HG02678 (cell line): Measurements from ENCODE around the gene OSBP.

Source experiments
- ATAC-seq: cut with Tn5 transposase; IDR thresholded peaks from one replicate; pipeline ENCODE4 v1.9.1; 2021; ENCODE audit warnings: mild to moderate bottlenecking, moderate library complexity; ENCODE audit not compliant: unreplicated experiment

OSBP gene

DNA sequence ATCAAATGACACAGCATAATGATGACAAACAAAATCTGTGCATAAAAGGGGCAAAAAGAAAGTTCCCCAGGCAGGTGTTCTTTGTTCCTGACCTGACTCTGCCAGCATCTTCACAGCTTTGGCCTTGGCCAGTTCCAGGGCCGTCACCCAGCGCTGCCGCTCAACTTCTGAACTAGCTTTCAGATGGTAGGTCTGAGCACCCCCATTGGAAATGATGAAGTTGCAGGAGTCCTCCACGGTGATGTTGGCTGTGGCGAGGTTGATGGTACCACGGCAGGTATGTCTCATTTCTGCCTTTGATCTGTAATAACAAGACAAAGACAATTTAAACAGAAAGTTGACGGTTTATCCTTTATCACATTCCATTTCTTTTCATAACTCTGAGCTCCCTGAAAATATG lies 5.3 kb downstream of the OSBP start:
- ATAC-seq, result no peak

DNA sequence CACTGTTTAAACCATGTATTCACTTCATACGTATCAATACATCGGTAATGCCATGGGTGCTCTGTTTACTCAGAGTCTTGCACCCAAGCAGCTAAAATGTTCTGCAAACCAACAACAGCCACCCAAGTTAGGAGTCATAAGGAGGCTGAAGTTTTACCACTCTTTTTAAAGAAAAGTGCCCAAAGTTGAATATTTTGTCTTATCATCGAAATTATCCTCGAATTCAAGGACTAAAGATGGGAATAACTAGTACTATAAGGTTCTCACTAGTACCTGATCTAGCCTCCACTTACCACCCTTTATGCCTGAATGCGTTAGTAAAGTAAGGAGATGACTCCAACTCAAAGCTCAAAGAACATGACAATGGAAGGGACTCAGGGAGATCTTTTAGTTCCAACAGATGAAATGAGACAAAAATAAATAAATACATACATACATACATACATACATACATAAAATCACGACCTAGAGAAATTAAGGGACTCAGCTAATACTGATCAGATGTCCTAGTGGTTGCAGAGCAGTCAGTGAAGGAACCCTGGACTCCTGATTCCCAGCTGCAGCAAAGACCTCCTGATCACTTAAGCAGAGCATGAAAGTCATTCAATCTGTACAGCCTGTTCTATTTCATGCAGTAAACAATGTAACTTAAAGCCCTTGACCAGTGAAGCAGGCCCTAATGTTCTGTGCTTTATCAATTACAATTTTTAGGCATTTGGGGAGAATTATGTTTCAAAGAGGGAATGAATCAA lies 7.7 kb downstream of the OSBP start:
- no peak for ATAC-seq

- no peak for ATAC-seq
Measured at GRCh38 chr11:59602432-59602831, 13.1 kb downstream of the OSBP start.

GRCh38 chr11:59601788-59602187 lies 13.8 kb downstream of the OSBP start:
- ATAC-seq, result no peak

DNA sequence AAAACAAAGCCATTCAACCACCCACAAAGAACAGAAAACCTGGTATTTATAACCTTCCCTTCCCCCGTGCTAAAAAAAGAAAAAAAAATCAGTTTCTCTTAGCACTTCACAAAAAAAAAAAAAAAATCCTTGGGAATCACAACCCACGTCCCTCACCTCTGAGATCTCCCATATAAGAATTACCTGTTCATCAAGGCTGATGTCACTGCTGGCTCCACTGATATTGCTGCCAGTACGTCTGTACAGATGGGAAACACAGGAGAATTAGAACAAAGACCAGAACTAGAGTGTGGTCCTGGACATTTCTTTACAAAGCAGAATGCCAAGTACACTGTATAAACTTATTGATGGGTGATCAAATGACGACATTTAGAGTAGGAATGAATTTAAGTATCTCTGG lies 14.9 kb downstream of the OSBP start:
- no peak for ATAC-seq

- no peak for ATAC-seq
Measured at GRCh38 chr11:59600234-59600633, 15.3 kb downstream of the OSBP start.

GRCh38 chr11:59598961-59599360 lies 16.6 kb downstream of the OSBP start:
- no peak for ATAC-seq

DNA sequence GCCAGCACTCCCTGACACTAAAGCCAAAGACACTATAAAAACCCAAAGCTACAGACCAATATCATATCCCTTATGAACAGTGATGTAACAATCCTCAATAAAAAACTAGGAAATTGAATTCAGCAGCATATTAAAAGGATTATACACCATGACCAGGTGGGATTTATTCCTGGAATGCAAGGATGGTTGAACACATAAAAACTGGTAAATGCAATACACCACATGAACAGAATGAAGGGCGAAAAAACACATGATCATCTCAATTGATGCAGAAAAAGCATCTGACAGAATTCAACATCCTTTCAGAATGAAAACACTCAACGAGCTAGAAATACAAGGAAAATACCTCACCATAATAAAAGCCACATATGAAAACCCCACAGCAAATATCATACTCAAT lies 31.3 kb downstream of the OSBP start:
- ATAC-seq, result no peak

- ATAC-seq, result no peak
Measured at GRCh38 chr11:59582006-59582405, 33.6 kb downstream of the OSBP start.

DNA sequence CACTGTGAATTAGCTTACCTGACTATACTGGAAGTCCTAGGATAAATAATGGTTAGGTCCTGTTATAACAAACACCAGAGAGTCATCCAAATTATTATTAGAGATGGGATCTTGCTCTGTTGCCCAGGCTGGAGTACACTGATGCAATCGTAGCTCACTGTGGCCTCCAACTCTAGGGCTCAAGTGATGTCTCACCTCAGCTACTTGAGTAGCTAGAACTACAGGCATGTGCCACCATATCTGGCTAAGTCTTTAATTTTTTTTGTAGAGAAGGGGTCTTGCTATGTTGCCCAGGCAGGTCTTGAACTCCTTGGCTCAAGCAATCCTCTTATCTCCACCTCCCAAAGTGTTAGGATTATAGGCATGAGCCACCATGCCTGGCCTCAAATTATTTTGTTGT lies 37.2 kb downstream of the OSBP start:
- ATAC-seq, result no peak

- ATAC-seq, result no peak
Measured at GRCh38 chr11:59575505-59575904, 40.1 kb downstream of the OSBP start.

DNA sequence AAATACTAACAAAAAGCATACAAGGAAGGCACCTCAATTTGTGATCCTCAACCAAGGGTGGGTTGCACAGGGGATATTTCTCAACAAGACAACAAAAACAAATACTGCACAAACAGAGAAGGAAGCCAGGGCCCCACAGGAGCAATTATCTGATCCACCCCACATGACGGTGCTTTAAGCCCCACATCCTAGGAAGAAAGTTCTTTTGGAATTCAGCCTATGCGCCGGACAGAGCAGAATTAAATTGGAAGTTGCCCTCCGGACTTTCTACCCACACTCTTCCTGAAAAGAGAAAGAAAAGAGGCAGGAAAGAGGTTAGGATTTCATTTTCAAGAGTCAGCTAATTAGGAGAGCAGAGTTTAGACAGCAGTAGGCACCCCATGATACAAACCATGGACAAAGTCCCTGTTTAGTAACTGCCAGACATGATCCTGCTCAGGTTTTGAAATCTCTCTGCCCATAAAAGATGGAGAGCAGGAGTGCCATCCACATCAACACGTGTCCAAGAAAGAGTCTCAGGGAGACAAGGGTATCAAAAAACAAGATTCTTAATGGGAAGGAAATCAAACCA lies 40.6 kb downstream of the OSBP start:
- ATAC-seq, result no peak

GRCh38 chr11:59574467-59574866 lies 41.1 kb downstream of the OSBP start:
- ATAC-seq, result no peak

GRCh38 chr11:59573216-59573615 lies 42.4 kb downstream of the OSBP start:
- no peak for ATAC-seq

DNA sequence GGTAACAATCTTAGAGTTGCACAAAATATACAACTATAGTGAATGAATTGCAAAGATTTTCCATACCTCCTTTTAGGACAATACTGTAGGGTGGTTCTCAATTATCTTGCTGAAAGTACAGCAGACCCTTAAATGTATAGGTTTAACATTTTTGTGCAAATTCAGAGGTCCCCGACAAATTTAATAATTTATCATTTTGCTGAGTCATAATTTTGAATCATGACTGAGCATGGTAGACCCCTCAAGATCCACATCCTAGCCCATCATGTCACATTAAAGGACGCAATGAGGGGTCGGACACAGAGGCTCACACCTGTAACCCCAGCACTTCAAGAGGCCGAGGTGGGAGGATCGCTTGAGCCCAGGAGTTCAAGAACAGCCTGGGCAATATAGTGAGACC lies 43.5 kb downstream of the OSBP start:
- ATAC-seq, result no peak

DNA sequence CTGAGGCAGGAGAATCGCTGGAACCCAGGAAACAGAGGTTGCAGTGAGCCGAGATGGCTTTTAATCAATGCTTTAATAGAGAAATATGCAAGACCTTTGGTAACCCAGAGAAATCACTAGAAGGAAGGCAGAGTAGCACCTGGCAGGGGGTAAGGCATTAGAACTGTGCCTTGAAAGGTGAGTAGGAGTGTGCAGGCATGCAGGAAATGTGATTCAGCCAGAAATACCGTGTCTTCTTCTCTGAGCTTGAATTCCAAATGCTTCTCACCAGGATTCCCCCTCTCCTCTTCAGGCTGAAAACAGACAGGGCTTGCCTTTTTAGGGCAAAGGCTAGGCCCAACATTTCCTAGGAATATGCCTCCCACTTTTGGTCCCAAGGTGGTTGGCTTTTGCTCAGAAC lies 53.3 kb downstream of the OSBP start:
- no peak for ATAC-seq

- ATAC-seq, result peak; percentile 52
Measured at GRCh38 chr11:59560702-59561473, 54.7 kb downstream of the OSBP start.

- ATAC-seq, result peak; percentile 37
Measured at GRCh38 chr11:59560290-59560701, 55.3 kb downstream of the OSBP start.

DNA sequence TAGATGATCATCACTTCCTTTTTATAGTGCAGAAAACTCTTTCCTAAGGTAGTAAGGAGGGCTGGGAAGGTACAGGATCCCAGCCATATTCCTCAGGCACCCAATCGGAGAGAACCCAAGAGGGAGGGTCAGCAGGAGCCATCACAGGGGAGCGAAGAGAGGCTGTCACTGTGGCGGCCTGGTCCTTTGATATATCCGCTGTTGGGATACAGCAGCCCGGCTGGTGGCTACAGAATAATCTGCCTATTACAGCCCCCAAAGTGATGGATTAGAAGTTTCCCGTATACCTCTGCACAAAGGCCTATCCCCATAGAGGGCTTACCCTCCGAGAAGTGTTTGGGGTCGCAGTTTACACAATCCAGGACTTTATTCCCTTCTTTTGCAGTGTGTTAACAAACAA lies 55.7 kb downstream of the OSBP start:
- ATAC-seq, result peak; percentile 3

DNA sequence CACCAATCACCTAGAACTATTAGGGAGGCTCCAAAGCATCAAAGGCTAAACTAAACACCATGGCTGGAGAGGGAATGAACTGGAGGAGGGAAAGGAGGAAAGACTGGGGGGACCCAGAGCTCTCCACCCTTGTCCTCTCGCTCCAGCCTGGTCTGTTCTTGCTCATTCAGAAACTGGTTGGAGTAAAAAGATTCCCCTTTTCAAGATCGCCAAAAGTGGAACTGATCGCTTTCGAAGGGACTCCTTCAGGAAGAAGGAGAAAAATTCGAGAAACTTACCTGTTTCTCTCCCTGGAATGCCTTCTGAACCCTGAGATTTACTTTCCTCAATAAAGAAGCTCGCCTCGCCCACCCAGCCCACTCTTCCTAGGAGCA lies 57.3 kb downstream of the OSBP start:
- no peak for ATAC-seq

- no peak for ATAC-seq
Measured at GRCh38 chr11:59556917-59557348, 58.6 kb downstream of the OSBP start.
